NCI-H1417 (cell line): ENCODE results near the gene WFIKKN2.

Source experiments
- DNase-seq, 3 experiments: peaks; one replicate each; lab custom pipeline; 2025; lab: John Stamatoyannopoulos, UW

The WFIKKN2 gene

GRCh38 chr17:50808888-50809287 is 26.5 kb upstream of the WFIKKN2 start:
- no peak for DNase-seq

GRCh38 chr17:50813583-50813982 is 21.8 kb upstream of the WFIKKN2 start:
- DNase-seq: no peak

GRCh38 chr17:50815400-50815799 is 20.0 kb upstream of the WFIKKN2 start:
- no peak for DNase-seq

- no peak for DNase-seq
Observed at GRCh38 chr17:50816271-50816670, 19.1 kb upstream of the WFIKKN2 start.

- peak in 2 of 3 experiments; percentile 2 to 9 for DNase-seq
Observed at GRCh38 chr17:50816771-50817751, 18.3 kb upstream of the WFIKKN2 start.

- no peak for DNase-seq
Observed at GRCh38 chr17:50817838-50818237, 17.5 kb upstream of the WFIKKN2 start.

GRCh38 chr17:50818261-50818660 is 17.1 kb upstream of the WFIKKN2 start:
- no peak for DNase-seq

- DNase-seq: no peak
Observed at GRCh38 chr17:50818921-50819657, 16.3 kb upstream of the WFIKKN2 start.

- no peak for DNase-seq
Observed at GRCh38 chr17:50820651-50821050, 14.7 kb upstream of the WFIKKN2 start.

GRCh38 chr17:50822550-50822949 is 12.8 kb upstream of the WFIKKN2 start:
- DNase-seq: no peak

- DNase-seq: no peak
Observed at GRCh38 chr17:50824429-50824828, 11.0 kb upstream of the WFIKKN2 start.

- DNase-seq: no peak
Observed at GRCh38 chr17:50825188-50825587, 10.2 kb upstream of the WFIKKN2 start.

GRCh38 chr17:50828508-50829170 is 6.7 kb upstream of the WFIKKN2 start:
- no peak for DNase-seq

- no peak for DNase-seq
Observed at GRCh38 chr17:50829332-50829731, 6.1 kb upstream of the WFIKKN2 start.

GRCh38 chr17:50830352-50830751 is 5.0 kb upstream of the WFIKKN2 start:
- no peak for DNase-seq

GRCh38 chr17:50830994-50831393 is 4.4 kb upstream of the WFIKKN2 start:
- DNase-seq: peak in 2 of 3 experiments; percentile 33 to 69

- no peak for DNase-seq
Observed at GRCh38 chr17:50831471-50831928, 3.9 kb upstream of the WFIKKN2 start.

GRCh38 chr17:50832267-50832863 is 3.0 kb upstream of the WFIKKN2 start:
- no peak for DNase-seq

GRCh38 chr17:50832864-50833381 is 2.5 kb upstream of the WFIKKN2 start:
- DNase-seq: no peak

- DNase-seq: no peak
Observed at GRCh38 chr17:50833510-50834428, 1.6 kb upstream of the WFIKKN2 start.
